NCI-H2107 treated with DMSO at 0.1 percent for 48 hours (cell line): ENCODE measurements around the gene SIGLEC5.

Experiments used
- DNase-seq: peaks from one replicate; lab custom pipeline; 2025; ENCODE audit not compliant: unreplicated experiment; lab: John Stamatoyannopoulos, UW

Gene SIGLEC5

DNA sequence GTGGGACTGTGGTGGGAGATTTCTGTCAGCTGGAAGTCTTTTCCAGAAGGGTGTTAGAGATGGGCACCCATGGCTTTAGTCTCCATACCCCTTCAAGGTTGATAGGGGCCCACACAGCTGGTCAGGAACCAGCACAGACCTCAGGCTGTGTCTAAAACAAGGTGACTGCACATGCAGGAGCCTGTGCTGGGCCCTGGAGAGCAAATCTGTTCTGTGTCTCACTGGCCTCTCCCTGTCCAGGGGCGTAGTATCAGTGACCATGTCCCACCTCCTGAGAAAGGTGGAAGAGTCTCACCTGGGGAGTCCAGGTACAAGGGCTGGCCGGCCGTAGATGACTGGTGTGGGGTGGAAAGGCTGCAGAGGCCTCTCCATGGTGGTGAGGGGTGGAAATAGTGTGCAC, 39.8 kb downstream of the SIGLEC5 start:
- DNase-seq, result no peak

DNA sequence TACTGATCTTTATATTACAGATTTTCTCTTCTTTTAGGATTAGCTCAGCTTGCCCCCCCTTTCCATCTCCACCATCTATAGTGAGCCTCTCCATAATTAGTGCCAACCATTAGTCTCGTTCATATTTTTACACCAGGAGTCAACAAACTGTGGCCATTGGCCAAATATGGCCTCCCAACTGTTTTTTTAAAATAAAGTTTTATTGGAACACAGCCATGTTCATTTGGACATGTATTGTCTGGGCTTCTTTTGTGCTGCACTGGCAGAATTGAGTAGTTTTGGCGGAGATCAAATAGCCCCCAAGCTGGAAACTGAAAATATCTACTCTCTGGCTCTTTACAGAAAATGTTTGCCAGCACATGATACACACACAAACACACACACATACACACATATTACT, 40.7 kb downstream of the SIGLEC5 start:
- DNase-seq, result no peak

DNA sequence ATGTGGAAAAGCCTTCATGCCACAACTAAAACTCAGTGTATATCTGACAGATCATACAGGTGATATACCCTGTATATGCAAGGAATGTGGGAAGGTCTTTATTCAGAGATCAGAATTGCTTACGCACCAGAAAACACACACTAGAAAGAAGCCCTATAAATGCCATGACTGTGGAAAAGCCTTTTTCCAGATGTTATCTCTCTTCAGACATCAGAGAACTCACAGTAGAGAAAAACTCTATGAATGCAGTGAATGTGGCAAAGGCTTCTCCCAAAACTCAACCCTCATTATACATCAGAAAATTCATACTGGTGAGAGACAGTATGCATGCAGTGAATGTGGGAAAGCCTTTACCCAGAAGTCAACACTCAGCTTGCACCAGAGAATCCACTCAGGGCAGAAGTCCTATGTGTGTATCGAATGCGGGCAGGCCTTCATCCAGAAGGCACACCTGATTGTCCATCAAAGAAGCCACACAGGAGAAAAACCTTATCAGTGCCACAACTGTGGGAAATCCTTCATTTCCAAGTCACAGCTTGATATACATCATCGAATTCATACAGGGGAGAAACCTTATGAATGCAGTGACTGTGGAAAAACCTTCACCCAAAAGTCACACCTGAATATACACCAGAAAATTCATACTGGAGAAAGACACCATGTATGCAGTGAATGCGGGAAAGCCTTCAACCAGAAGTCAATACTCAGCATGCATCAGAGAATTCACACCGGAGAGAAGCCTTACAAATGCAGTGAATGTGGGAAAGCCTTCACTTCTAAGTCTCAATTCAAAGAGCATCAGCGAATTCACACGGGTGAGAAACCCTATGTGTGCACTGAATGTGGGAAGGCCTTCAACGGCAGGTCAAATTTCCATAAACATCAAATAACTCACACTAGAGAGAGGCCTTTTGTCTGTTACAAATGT, 42.7 kb downstream of the SIGLEC5 start:
- no peak for DNase-seq

DNA sequence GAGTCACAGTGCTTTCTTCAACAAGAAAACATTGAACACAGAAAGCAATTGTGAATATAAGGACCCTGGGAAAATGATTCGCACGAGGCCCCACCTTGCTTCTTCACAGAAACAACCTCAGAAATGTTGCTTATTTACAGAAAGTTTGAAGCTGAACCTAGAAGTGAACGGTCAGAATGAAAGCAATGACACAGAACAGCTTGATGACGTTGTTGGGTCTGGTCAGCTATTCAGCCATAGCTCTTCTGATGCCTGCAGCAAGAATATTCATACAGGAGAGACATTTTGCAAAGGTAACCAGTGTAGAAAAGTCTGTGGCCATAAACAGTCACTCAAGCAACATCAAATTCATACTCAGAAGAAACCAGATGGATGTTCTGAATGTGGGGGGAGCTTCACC, 43.4 kb downstream of the SIGLEC5 start:
- DNase-seq, result no peak

DNA sequence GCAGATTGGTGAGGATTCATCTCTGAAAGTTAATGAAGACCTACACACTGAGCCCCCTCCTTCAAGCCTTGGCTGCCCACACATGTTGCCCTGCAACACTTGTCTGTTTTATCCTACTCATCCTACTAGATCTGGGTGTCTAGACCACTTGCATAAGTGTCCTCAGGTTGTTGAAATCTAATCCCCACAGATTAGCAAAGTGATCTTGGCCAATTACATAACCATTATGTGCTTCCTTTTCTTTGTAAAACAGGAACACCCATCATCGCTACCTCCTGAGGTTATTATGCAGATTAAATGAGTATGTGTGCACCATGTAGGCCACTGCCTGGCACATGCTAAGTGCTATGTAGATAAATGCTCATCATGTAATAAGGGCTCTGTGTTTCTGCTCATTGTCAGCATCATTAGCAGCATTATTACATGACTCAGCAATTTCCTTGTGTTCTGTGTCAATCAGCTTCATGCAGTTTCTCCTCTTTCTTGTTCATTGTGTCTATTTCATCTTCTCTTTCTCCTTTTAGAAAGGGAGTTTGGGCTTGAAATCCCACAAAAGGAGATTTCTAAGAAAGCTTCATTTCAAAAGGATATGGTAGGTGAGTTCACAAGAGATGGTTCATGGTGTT, 44.0 kb downstream of the SIGLEC5 start:
- DNase-seq, result no peak

DNA sequence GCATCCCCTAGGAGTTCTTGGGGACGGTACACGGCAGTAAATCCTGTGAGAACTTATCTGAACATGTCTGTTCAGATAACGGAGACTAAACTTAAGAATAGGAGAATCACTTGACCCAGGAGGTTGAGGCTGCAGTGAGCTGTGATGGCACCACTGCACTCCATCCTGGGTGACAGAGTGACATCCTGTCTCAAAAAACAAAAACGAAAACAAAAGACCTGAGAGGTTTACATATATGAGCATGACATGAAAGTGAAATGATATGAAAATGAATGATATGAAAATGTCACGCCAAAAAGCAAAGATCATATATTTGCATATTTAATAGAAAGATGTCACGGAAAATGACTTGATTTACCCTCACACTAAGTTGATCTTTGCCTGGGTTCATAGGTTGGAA, 53.4 kb downstream of the SIGLEC5 start:
- DNase-seq, result no peak

DNA sequence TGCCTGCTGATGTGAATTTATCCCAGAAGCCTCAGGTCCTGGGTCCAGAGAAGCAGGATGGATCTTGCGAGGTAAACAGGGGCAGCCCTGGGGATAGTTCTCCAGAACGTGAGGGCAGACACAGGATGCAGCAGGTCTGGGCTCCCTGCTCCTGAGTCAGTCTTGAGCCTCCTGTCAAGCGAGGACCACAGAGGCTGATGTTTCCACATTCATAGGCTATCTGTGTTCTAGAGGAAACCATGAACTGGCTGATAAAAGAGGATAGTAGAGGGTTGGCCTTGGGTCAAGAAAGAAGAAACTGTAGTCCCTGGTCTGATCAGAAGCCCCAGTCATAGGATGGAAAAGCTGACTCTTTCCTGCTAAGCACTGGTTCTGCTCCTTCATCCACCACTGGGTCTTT, 56.9 kb downstream of the SIGLEC5 start:
- DNase-seq, result no peak

DNA sequence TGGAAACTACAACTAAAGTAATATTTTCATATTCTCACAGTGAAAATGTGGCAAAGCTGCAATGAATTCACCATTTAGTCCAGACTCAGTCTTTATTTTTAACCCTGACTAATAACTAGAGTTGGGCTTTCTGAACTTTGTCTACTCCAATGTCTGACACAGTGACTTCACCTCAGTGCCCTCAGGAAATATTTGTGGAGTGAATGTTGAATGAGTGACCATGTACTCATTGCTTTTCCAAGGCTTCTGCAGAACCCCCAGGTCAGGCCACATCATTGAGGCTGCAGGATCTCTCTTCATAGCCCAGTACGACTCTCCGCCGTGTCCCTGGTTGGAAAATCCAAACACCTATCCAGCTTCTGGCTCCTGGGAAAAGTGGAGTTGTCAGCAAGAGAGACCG, 57.3 kb downstream of the SIGLEC5 start:
- no peak for DNase-seq

DNA sequence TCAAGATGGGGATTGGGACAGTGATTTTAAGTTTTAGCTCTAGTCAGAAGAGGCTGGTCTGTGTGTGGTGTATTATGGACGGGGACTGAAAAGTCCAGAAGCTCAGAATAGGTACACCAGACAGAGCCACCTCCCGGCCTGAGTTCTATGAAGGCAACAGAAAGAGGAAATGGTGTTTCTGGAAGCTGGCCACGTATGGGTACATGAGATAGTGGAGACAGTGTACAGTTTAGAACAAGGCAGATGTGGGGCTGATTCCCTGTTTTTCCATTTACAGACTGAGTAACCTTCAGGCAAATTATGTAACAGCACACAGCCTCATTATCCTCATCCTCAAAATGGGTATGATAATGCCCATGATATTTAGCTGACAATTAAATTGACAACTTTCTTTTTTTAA, 57.8 kb downstream of the SIGLEC5 start:
- no peak for DNase-seq

DNA sequence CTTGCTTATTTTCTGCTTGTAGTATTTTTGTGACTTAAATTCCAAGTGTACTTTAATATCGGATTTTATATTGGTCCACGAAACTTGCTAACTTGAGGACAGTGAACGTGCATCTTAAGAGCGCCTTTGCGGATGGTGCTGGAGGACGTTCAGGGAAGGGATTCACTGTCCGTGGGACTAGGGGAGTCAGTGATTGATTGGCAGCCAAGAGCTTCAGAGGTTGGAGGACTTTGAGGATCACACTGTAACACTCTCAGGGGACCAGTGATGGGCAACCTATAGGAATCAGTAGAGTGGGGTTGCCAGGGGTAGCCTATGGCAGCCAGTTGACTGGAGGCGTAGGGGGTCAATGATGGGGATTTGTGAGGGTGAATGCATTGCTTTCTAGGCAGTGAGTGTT, 58.6 kb downstream of the SIGLEC5 start:
- DNase-seq, result no peak

DNA sequence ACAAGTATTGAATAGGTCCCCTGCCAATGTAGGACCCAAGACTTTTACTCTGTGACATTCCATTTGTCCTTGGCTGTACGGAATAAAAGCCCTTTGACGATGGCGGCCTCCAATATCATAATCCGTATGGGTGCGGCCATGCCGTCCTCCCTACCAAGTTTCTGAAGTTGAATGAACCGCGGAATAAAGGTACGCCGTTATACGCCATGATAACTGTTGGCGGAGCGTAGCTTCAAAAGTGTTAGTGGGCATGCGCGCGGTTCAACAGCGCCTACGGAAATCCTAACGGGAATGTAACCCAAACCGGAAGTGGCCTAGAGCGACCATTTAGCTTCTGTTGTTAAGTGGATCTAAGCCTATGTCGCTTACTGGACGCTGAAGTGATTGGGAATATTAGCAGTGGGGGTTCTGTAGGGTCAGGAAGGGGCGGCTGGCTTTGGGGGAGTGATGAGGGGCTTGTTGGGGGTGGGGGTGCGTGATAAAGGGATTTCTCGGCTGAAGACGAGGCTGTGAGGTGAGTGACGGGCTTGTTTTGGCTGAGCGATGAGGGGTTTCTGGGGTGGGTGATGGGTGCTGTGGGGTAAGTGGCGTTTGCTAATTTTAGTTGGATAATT, 59.1 kb downstream of the SIGLEC5 start, which contains the start of gene ZNF175:
Gene ZNF175, plus strand, starts transcription at position 322 of the 614 bp plus-strand sequence. CDS start 2,047 bp downstream, outside the sequence.
- peak; percentile 92 for DNase-seq

DNA sequence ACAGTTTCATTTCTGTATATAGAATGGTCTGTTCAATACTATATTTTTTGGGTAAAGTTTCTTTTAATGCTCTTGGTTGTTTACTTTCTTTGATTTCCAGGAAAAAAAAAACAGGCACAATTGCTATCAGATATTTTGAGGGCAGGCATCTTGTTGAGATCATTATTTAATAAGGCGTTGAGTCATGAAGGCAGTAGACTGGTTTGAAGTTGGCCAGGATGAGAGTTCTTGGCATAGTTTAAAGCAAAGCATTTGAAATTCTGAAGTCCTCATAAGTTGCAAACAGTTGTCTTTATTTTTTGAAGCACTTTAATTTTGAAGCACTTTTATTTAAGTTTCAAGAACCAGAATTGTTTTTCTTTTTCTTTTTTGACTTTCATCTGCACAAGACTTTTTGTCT, 61.7 kb downstream of the SIGLEC5 start:
- no peak for DNase-seq

DNA sequence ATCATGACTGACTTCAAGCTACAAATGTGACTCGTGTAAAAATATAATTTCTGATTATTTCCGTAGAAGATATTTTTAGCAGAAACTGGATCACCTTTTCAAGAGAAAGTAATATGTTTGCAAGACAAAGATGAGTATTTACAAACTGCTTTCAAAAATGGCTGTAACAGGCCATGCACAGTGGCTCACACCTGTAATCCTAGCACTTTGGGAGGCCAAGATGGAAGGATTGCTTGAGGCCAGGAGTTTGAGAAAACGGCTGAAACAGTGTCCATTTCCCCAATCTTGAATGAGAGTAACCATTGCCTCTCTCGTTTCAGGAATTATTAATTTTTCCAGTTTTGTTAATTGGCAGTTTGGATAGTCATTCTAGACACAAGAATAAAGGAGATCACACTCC, 62.6 kb downstream of the SIGLEC5 start:
- no peak for DNase-seq

DNA sequence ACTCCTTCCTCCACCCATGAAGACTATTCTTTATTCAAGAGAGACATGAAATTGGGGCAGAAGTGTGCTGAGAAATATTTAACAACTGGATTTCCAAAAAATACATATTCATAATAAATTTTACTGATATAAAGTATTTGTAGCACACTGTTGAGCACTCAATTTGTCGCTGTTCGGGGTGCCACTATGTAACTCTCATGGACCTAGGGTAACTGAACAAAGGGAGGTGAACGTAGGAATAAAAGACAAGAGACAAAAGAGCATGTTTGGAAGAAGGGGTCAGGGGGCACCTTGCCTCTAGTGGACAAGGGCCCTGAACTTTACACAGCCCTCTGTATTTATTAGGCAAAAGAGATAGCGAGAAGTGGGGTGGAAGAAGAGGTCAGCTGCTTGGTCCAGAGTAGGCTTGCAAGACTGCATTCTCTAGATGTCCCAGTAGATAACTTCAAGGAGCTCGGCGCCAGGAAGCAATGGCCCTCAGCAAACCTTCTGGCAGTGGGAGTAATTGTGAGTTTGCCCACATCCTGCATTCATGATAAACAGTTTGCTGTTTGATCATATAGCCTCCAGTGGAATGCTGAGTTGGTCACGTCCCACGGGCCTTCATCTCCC, 63.6 kb downstream of the SIGLEC5 start:
- no peak for DNase-seq

DNA sequence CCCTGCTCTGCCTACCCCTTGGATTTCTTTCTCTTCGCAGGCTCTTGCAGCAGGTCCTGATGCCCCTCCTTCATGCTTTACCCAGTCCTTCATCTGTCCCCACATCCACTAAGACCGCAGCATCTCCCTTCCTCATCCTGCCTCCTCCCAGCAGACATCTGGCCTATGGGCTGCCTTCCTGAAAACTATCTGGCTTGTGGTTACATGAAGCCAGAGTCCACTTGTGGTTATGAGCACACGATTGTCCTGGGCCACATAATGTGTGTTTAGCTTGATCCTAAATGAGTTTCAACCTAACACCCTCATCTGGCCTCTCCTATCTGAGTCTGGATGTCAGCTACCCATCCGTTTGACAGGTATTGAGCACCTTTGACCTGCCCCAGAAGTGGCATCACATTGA, 64.6 kb downstream of the SIGLEC5 start:
- DNase-seq, result no peak

DNA sequence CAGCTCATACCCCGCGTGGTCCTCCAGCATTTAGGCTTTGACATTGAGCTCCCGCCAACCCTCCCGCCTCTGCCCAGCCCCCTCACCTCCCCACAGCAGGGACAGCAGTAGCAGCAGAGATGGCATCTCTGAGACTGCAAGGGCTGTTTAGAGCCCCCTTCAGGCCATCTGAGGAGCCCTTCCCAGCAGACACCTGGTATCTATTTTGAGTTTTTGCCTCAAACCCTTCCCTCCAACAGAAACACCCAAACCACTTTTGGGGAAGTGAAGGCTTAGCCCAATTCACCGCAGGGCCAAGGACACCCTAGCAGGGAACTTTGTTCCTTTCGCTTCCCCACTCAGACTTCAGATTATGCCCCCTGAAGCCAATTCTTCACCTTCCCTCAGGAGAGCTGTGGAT, 65.4 kb downstream of the SIGLEC5 start:
- no peak for DNase-seq
